Fibroblast of villous mesenchyme (primary cell): ENCODE data around the gene KIF26A. TPM values are rescaled to one million over a fixed set of nuclear protein-coding genes. Genes with fewer than 3 reads are reported as not detected.

Experiments
- DNase-seq: peaks from one replicate; pipeline ENCODE4 v3.0.0-alpha.2; 2010; ENCODE audit warnings: low read depth
- H3K4me3 ChIP-seq: 2 replicates; pipeline ENCODE4 v1.5.1; 2011; ENCODE audit warnings: low read depth, mild to moderate bottlenecking, low read length
- CTCF ChIP-seq: IDR thresholded peaks from 2 replicates; pipeline ENCODE4 v1.5.1; 2012; ENCODE audit warnings: low read depth, mild to moderate bottlenecking, low read length; ENCODE audit not compliant: insufficient read depth
- total RNA-seq: library from RNA; depleted of rRNA; stranded (reverse); fragments of >200 nt; gene quantifications from 2 replicates; pipeline ENCODE4 v1.2.3, GENCODE V29; 2012

KIF26A gene
- total RNA-seq, 1 donor, result under 0.01 TPM

- no peak overlapping the region for H3K4me3 ChIP-seq
- DNase-seq, result no peak
- TF ChIP-seq CTCF, result no peak
Observed at GRCh38 chr14:104177411-104177810, 39.0 kb downstream of the KIF26A start.

GRCh38 chr14:104178279-104178678, 39.9 kb downstream of the KIF26A start:
- no peak for DNase-seq
- no peak for TF ChIP-seq CTCF
- H3K4me3 ChIP-seq, result no peak overlapping the region

GRCh38 chr14:104179126-104179525, 40.7 kb downstream of the KIF26A start:
- no peak for TF ChIP-seq CTCF
- no peak overlapping the region for H3K4me3 ChIP-seq
- DNase-seq, result no peak

- no peak overlapping the region for H3K4me3 ChIP-seq
- TF ChIP-seq CTCF, result no peak
- no peak for DNase-seq
Observed at GRCh38 chr14:104179564-104180129, 41.3 kb downstream of the KIF26A start.

GRCh38 chr14:104180561-104181165, 42.3 kb downstream of the KIF26A start:
- DNase-seq, result no peak
- no peak for TF ChIP-seq CTCF
- H3K4me3 ChIP-seq, result no peak overlapping the region

- H3K4me3 ChIP-seq, result no peak overlapping the region
- TF ChIP-seq CTCF, result no peak
- DNase-seq, result no peak
Observed at GRCh38 chr14:104181761-104182530, 43.6 kb downstream of the KIF26A start.
